Adrenal gland (tissue), 5 donors: Measurements from ENCODE around the gene SLC39A1.

Experiments
- POLR2A ChIP-seq, 2 donors: fragments of 450-650 bp; IDR thresholded peaks; one replicate each; pipeline ENCODE4 v1.6.1; 2017; ENCODE audit warnings: antibody characterized with exemption in 2 of 2, mild to moderate bottlenecking in 2 of 2, moderate library complexity in 1 of 2
- TF ChIP-seq, protein P1 (sequence below), 6 experiments: fragments of 450-650 bp in 4 of 6; fragments of 200-600 bp in 2 of 6; sonication (generic) in 1 of 6; IDR thresholded peaks; 1 replicate in 5 of 6; 2 replicates in 1 of 6; pipeline versions ENCODE4 v1.5.1 to v1.8.0; 2016 to 2021; ENCODE audit warnings: antibody characterized with exemption in 6 of 6, mild to moderate bottlenecking in 2 of 6, moderate library complexity in 1 of 6
- donor health status: DM: no; HTN: no; CAD: no.

DNA sequence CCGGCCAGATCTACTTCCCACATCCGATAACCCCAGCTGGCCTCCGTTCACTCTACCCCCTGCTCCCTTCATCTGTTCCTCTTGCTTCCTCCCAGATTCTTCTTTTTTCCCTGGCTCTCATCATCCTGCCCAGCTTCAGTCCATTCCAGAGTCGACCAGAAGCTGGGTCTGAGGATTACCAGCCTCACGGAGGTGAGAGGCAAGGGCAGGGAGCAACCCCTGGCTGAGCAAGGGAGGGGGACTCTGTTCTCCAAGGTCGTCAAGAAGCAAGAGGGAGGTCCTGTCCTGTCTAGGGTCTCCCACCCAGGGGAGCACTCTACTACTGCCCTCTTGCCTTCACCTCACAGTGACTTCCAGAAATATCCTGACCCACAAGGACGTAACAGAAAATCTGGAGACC, 10.2 kb upstream of the SLC39A1 start:
- TF ChIP-seq POLR2A (IDR thresholded peaks at IDR 0.05), result no peak
- TF ChIP-seq, protein P1, sequence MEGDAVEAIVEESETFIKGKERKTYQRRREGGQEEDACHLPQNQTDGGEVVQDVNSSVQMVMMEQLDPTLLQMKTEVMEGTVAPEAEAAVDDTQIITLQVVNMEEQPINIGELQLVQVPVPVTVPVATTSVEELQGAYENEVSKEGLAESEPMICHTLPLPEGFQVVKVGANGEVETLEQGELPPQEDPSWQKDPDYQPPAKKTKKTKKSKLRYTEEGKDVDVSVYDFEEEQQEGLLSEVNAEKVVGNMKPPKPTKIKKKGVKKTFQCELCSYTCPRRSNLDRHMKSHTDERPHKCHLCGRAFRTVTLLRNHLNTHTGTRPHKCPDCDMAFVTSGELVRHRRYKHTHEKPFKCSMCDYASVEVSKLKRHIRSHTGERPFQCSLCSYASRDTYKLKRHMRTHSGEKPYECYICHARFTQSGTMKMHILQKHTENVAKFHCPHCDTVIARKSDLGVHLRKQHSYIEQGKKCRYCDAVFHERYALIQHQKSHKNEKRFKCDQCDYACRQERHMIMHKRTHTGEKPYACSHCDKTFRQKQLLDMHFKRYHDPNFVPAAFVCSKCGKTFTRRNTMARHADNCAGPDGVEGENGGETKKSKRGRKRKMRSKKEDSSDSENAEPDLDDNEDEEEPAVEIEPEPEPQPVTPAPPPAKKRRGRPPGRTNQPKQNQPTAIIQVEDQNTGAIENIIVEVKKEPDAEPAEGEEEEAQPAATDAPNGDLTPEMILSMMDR (IDR thresholded peaks at IDR 0.05), result no peak
